Activated T-cell treated with anti-CD3 and anti-CD28 coated beads, Interleukin-2, amount 50 U/mL, for 24 hours (primary cell): ENCODE data around the gene WDPCP.

Source experiments
- DNase-seq: peaks from one replicate; pipeline ENCODE4 v3.0.0-alpha.2; 2020
- H3K27ac Mint-ChIP-seq: 2 replicates; pipeline ENCODE4 v1.8.0; 2020; ENCODE audit warnings: mild to moderate bottlenecking, mixed read lengths
- H3K27me3 Mint-ChIP-seq: 2 replicates; pipeline ENCODE4 v1.8.0; 2020; ENCODE audit warnings: mixed read lengths
- H3K36me3 Mint-ChIP-seq: 2 replicates; pipeline ENCODE4 v1.8.0; 2020; ENCODE audit warnings: low read depth, mixed read lengths
- H3K4me1 Mint-ChIP-seq: 2 replicates; pipeline ENCODE4 v1.8.0; 2020; ENCODE audit warnings: low read depth, mixed read lengths
- H3K4me3 Mint-ChIP-seq: 2 replicates; pipeline ENCODE4 v1.8.0; 2020; ENCODE audit warnings: mild to moderate bottlenecking, moderate library complexity, mixed read lengths
- H3K9me3 Mint-ChIP-seq: 2 replicates; pipeline ENCODE4 v1.8.0; 2020; ENCODE audit warnings: mixed read lengths

WDPCP gene

GRCh38 chr2:63538390-63538789, 49.9 kb downstream of the WDPCP start:
- no peak overlapping the region for H3K27ac Mint-ChIP-seq
- no peak overlapping the region for H3K4me3 Mint-ChIP-seq
- peaks cover 12% of the 10 kb centered on the region for H3K9me3 Mint-ChIP-seq
- DNase-seq, result no peak
- no peaks in the 10 kb centered on the region for H3K27me3 Mint-ChIP-seq
- peaks cover 17% of the 10 kb centered on the region for H3K36me3 Mint-ChIP-seq
- H3K4me1 Mint-ChIP-seq, result no peaks in the 10 kb centered on the region

GRCh38 chr2:63537306-63537705, 51.0 kb downstream of the WDPCP start:
- no peak for DNase-seq
- Mint-ChIP-seq H3K4me1 (no peaks in the 10 kb centered on the region), H3K27ac (no peak overlapping the region), H3K4me3 (no peak overlapping the region), H3K27me3 (no peaks in the 10 kb centered on the region), H3K9me3 (peaks cover 20% of the 10 kb centered on the region), H3K36me3 (peaks cover 21% of the 10 kb centered on the region)

GRCh38 chr2:63530704-63531279, 57.5 kb downstream of the WDPCP start:
- no peak for DNase-seq
- H3K4me3 Mint-ChIP-seq, result no peak overlapping the region
- H3K27me3 Mint-ChIP-seq, result no peaks in the 10 kb centered on the region
- H3K36me3 Mint-ChIP-seq, result peaks cover 27% of the 10 kb centered on the region
- no peaks in the 10 kb centered on the region for H3K4me1 Mint-ChIP-seq
- H3K9me3 Mint-ChIP-seq, result peaks cover 36% of the 10 kb centered on the region
- H3K27ac Mint-ChIP-seq, result no peak overlapping the region

- no peaks in the 10 kb centered on the region for H3K27me3 Mint-ChIP-seq
- H3K4me3 Mint-ChIP-seq, result no peak overlapping the region
- no peak overlapping the region for H3K27ac Mint-ChIP-seq
- no peaks in the 10 kb centered on the region for H3K4me1 Mint-ChIP-seq
- H3K36me3 Mint-ChIP-seq, result peaks cover 20% of the 10 kb centered on the region
- H3K9me3 Mint-ChIP-seq, result peaks cover 45% of the 10 kb centered on the region
- DNase-seq, result no peak
Observed at GRCh38 chr2:63525905-63526304, 62.4 kb downstream of the WDPCP start.

GRCh38 chr2:63522950-63523349, 65.3 kb downstream of the WDPCP start:
- peaks cover 28% of the 10 kb centered on the region for H3K36me3 Mint-ChIP-seq
- no peak overlapping the region for H3K4me3 Mint-ChIP-seq
- no peak overlapping the region for H3K27ac Mint-ChIP-seq
- no peaks in the 10 kb centered on the region for H3K4me1 Mint-ChIP-seq
- no peak for DNase-seq
- no peaks in the 10 kb centered on the region for H3K27me3 Mint-ChIP-seq
- peaks cover 47% of the 10 kb centered on the region for H3K9me3 Mint-ChIP-seq

GRCh38 chr2:63520793-63521192, 67.5 kb downstream of the WDPCP start:
- Mint-ChIP-seq H3K36me3 (peaks cover 34% of the 10 kb centered on the region), H3K9me3 (peaks cover 48% of the 10 kb centered on the region), H3K27me3 (no peaks in the 10 kb centered on the region), H3K4me1 (no peaks in the 10 kb centered on the region), H3K27ac (no peak overlapping the region), H3K4me3 (no peak overlapping the region)
- no peak for DNase-seq

- Mint-ChIP-seq H3K27me3 (no peaks in the 10 kb centered on the region), H3K36me3 (peaks cover 31% of the 10 kb centered on the region), H3K4me1 (no peaks in the 10 kb centered on the region), H3K27ac (no peak overlapping the region), H3K4me3 (no peak overlapping the region), H3K9me3 (peaks cover 29% of the 10 kb centered on the region)
- no peak for DNase-seq
Observed at GRCh38 chr2:63514781-63515180, 73.5 kb downstream of the WDPCP start.

GRCh38 chr2:63514237-63514716, 74.0 kb downstream of the WDPCP start:
- Mint-ChIP-seq H3K9me3 (peaks cover 30% of the 10 kb centered on the region), H3K27me3 (no peaks in the 10 kb centered on the region), H3K4me1 (no peaks in the 10 kb centered on the region), H3K4me3 (no peak overlapping the region), H3K36me3 (peaks cover 32% of the 10 kb centered on the region), H3K27ac (no peak overlapping the region)
- no peak for DNase-seq

GRCh38 chr2:63506320-63506719, 82.0 kb downstream of the WDPCP start:
- Mint-ChIP-seq H3K4me3 (no peak overlapping the region), H3K27ac (no peak overlapping the region), H3K9me3 (peaks cover 29% of the 10 kb centered on the region), H3K27me3 (no peaks in the 10 kb centered on the region), H3K4me1 (peaks cover 12% of the 10 kb centered on the region), H3K36me3 (peaks cover 24% of the 10 kb centered on the region)
- no peak for DNase-seq

GRCh38 chr2:63503818-63504217, 84.5 kb downstream of the WDPCP start:
- peaks cover 7% of the 10 kb centered on the region for H3K9me3 Mint-ChIP-seq
- H3K4me1 Mint-ChIP-seq, result peaks cover 12% of the 10 kb centered on the region
- H3K27me3 Mint-ChIP-seq, result no peaks in the 10 kb centered on the region
- no peak for DNase-seq
- H3K4me3 Mint-ChIP-seq, result no peak overlapping the region
- H3K36me3 Mint-ChIP-seq, result peaks cover 4% of the 10 kb centered on the region
- no peak overlapping the region for H3K27ac Mint-ChIP-seq

GRCh38 chr2:63500398-63500797, 87.9 kb downstream of the WDPCP start:
- no peaks in the 10 kb centered on the region for H3K27me3 Mint-ChIP-seq
- no peak overlapping the region for H3K27ac Mint-ChIP-seq
- no peaks in the 10 kb centered on the region for H3K36me3 Mint-ChIP-seq
- H3K4me3 Mint-ChIP-seq, result no peak overlapping the region
- H3K4me1 Mint-ChIP-seq, result peaks cover 4% of the 10 kb centered on the region
- no peak for DNase-seq
- H3K9me3 Mint-ChIP-seq, result no peaks in the 10 kb centered on the region

- no peak for DNase-seq
- Mint-ChIP-seq H3K36me3 (peaks cover 2% of the 10 kb centered on the region), H3K27me3 (no peaks in the 10 kb centered on the region), H3K4me1 (peaks cover 4% of the 10 kb centered on the region), H3K27ac (no peak overlapping the region), H3K4me3 (no peak overlapping the region), H3K9me3 (no peaks in the 10 kb centered on the region)
Observed at GRCh38 chr2:63497576-63497975, 90.7 kb downstream of the WDPCP start.

GRCh38 chr2:63494968-63495367, 93.3 kb downstream of the WDPCP start:
- no peak for DNase-seq
- Mint-ChIP-seq H3K27me3 (no peaks in the 10 kb centered on the region), H3K4me1 (peaks cover 4% of the 10 kb centered on the region), H3K9me3 (no peaks in the 10 kb centered on the region), H3K36me3 (peaks cover 5% of the 10 kb centered on the region), H3K27ac (no peak overlapping the region), H3K4me3 (no peak overlapping the region)

- Mint-ChIP-seq H3K4me1 (peaks cover 4% of the 10 kb centered on the region), H3K9me3 (no peaks in the 10 kb centered on the region), H3K4me3 (no peak overlapping the region), H3K36me3 (peaks cover 5% of the 10 kb centered on the region), H3K27me3 (no peaks in the 10 kb centered on the region), H3K27ac (no peak overlapping the region)
- DNase-seq, result no peak
Observed at GRCh38 chr2:63494100-63494499, 94.2 kb downstream of the WDPCP start.

- Mint-ChIP-seq H3K36me3 (peaks cover 12% of the 10 kb centered on the region), H3K4me1 (no peaks in the 10 kb centered on the region), H3K9me3 (no peaks in the 10 kb centered on the region), H3K27me3 (no peaks in the 10 kb centered on the region), H3K4me3 (no peak overlapping the region), H3K27ac (no peak overlapping the region)
- DNase-seq, result no peak
Observed at GRCh38 chr2:63488118-63488713, 100.1 kb downstream of the WDPCP start.
